Right lobe of liver (tissue), 6 donors: Measurements from ENCODE around the gene PDZRN3. TPM values are rescaled to one million over a fixed set of nuclear protein-coding genes. Genes with fewer than 3 reads are reported as not detected.
"Not testable (repeated sequence)": the region's sequence is repeated elsewhere in the genome, so short reads cannot be mapped to it uniquely, and the experiment has no call there.

Experiments used
- ATAC-seq, 4 donors: fragments of 200-7000 bp; cut with Tn5 transposase; one replicate each; pipeline ENCODE4 v1.9.1; 2020; ENCODE audit warnings: mild to moderate bottlenecking in 4 of 4, moderate library complexity in 4 of 4
- DNase-seq, 3 donors: peaks; one replicate each; pipeline ENCODE4 v3.0.0-alpha.2; 2020
- H3K27ac ChIP-seq, 3 donors: fragments of 200-600 bp; one replicate each; pipeline ENCODE4 v1.8.0; 2022
- H3K27me3 ChIP-seq, 2 donors: fragments of 200-600 bp; one replicate each; pipeline ENCODE4 v1.8.0; 2022
- H3K36me3 ChIP-seq, 4 donors: fragments of 200-600 bp; sonication (generic) in 1 of 4; one replicate each; pipeline versions ENCODE4 v1.5.1 to v1.8.0; 2017 to 2022; ENCODE audit warnings: control low read depth in 1 of 4
- H3K4me1 ChIP-seq, 4 donors: fragments of 200-600 bp; sonication (generic) in 1 of 4; one replicate each; pipeline versions ENCODE4 v1.5.1 to v1.8.0; 2017 to 2022; ENCODE audit warnings: control low read depth in 1 of 4
- H3K4me3 ChIP-seq, 3 donors: fragments of 200-600 bp; one replicate each; pipeline ENCODE4 v1.8.0; 2022
- H3K9me3 ChIP-seq, 4 donors: fragments of 200-600 bp; sonication (generic) in 1 of 4; one replicate each; pipeline versions ENCODE4 v1.5.1 to v1.8.0; 2017 to 2022; ENCODE audit warnings: control low read depth in 1 of 4
- POLR2A ChIP-seq: fragments of 450-650 bp; IDR thresholded peaks from one replicate; pipeline ENCODE4 v1.6.1; 2017; ENCODE audit warnings: antibody characterized with exemption, mild to moderate bottlenecking
- WGBS: methylation state at CpG from one replicate; pipeline ENCODE4 v1.1.6; 2018; ENCODE audit warnings: low coverage, low lambda C conversion rate; ENCODE audit not compliant: insufficient coverage; ENCODE audit errors: missing lambda C conversion rate; 5-methylcytosine and 5-hydroxymethylcytosine counted together
- intact Hi-C, 2 donors: fragments of 100-400 bp; cut with DNase I; formaldehyde crosslinking; loops; one replicate each; pipeline versions ENCODE4 v1.11.2 to v1.14.1; 2022
- total RNA-seq, 6 experiments: library from RNA; depleted of rRNA in 2 of 6; stranded (reverse); fragments of >200 nt in 2 of 6; fragmentation: NEBNext Ultra II Directional in 3 of 6; extraction: Animal tissue kit (Norgen Biotek cat#: 25700) in 3 of 6; gene quantifications; one replicate each; pipeline versions ENCODE4 v1.1.0 to v1.2.4, GENCODE V29; 2016 to 2023
- TF ChIP-seq, protein P1 (sequence below), 4 donors: fragments of 200-600 bp in 3 of 4; fragments of 450-650 bp in 1 of 4; IDR thresholded peaks; one replicate each; pipeline versions ENCODE4 v1.5.1 to v1.8.0; 2016 to 2022; ENCODE audit warnings: antibody characterized with exemption in 4 of 4, mild to moderate bottlenecking in 2 of 4
- donor health status: DM: no; HTN: yes; CAD: no.
- donor health status: DM: no; HTN: no; CAD: no.
- donor health status: DM: no; HTN: no; CAD: no.
- donor health status: DM: no; HTN: yes; CAD: no.
- donor health status: DM: no; HTN: yes; CAD: no.

Gene PDZRN3
- total RNA-seq, 6 experiments from 2014 or later: 0.33 to 2.0 (median 1.1) TPM

DNA sequence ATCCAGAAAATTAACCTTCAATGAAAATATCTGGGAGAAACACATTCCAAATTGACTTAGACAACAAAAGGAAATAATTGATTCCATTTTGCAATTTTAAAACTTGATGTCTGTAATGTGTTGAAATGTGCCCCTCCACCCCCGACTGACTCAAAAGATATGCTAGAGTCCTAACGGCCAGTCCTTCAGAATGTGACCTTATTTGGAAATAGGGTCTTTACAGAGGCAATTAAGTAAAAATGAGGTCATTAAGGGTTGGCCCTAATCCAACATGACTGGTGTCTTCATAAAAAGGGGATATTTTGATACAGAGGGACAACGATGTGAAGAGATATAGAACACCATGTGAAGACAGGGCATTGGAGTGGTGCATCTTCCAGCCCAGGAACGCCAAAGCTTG, 153.9 kb downstream of the PDZRN3 start:
- no peak for TF ChIP-seq POLR2A
- TF ChIP-seq, protein P1, sequence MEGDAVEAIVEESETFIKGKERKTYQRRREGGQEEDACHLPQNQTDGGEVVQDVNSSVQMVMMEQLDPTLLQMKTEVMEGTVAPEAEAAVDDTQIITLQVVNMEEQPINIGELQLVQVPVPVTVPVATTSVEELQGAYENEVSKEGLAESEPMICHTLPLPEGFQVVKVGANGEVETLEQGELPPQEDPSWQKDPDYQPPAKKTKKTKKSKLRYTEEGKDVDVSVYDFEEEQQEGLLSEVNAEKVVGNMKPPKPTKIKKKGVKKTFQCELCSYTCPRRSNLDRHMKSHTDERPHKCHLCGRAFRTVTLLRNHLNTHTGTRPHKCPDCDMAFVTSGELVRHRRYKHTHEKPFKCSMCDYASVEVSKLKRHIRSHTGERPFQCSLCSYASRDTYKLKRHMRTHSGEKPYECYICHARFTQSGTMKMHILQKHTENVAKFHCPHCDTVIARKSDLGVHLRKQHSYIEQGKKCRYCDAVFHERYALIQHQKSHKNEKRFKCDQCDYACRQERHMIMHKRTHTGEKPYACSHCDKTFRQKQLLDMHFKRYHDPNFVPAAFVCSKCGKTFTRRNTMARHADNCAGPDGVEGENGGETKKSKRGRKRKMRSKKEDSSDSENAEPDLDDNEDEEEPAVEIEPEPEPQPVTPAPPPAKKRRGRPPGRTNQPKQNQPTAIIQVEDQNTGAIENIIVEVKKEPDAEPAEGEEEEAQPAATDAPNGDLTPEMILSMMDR (IDR thresholded peaks at IDR 0.05): no peak
- H3K9me3 ChIP-seq: no peaks in the 10 kb centered on the region
- H3K27me3 ChIP-seq: no peaks in the 10 kb centered on the region
- DNase-seq (no peak), ATAC-seq (no peak)
- no peaks in the 10 kb centered on the region for H3K4me1 ChIP-seq
- 86% methylated on average over 4 of the region's 4 CpGs for WGBS
- no peak overlapping the region for H3K27ac ChIP-seq
- no peaks in the 10 kb centered on the region for H3K36me3 ChIP-seq
- no peak overlapping the region for H3K4me3 ChIP-seq
- intact Hi-C loops: no loop called here

DNA sequence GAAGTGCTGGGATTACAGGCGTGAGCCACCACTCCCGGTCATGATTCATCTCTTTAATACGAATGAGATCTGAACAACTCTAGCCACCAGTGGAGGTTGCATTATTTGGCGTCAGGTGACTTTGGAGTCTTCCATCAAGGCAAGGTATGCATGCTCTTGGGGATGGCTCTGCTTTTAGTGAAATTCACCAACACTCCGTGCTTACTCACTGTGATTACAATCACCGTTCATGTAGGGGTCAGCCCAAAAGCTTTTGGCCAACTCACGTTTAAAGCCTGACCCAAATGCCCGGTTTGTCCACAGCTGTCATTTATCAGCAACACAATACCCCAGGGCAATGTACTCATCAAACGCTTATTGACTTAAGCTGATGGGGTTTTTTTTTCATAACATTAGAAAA, 155.4 kb downstream of the PDZRN3 start:
- ATAC-seq (no peak), DNase-seq (no peak)
- Histone ChIP-seq H3K4me1 (no peaks in the 10 kb centered on the region), H3K36me3 (no peaks in the 10 kb centered on the region), H3K4me3 (no peak overlapping the region), H3K27me3 (no peaks in the 10 kb centered on the region), H3K27ac (no peak overlapping the region), H3K9me3 (no peaks in the 10 kb centered on the region)
- TF ChIP-seq POLR2A: no peak
- TF ChIP-seq, protein P1 (IDR thresholded peaks at IDR 0.05): no peak
- WGBS: 73% methylated on average over 8 of the region's 9 CpGs
- intact Hi-C loops: no loop called here

DNA sequence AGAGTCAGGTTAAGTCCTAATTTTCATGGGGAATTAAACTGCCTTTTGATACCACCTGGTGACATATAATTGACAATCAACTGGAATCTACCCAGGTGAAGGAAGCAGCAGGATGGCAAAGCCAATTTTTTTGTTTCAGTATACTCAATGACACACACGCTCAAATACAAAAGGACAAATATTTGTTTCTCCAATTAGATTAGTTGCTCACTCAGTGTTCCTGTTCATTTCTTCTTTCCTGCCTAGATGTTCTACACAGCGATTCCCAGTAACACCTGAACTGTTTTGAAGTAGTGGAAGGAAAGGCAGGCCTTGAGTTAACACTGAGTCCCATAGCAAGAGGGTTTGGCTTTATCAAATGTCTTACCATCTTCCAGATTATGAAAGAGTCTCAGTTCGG, 157.5 kb downstream of the PDZRN3 start:
- TF ChIP-seq, protein P1 (IDR thresholded peaks at IDR 0.05): no peak
- TF ChIP-seq POLR2A: no peak
- no peak for DNase-seq
- no peak for ATAC-seq
- intact Hi-C loops: no loop called here
- no peaks in the 10 kb centered on the region for H3K27me3 ChIP-seq
- no peaks in the 10 kb centered on the region for H3K4me1 ChIP-seq
- no peaks in the 10 kb centered on the region for H3K36me3 ChIP-seq
- H3K4me3 ChIP-seq: no peak overlapping the region
- H3K9me3 ChIP-seq: no peaks in the 10 kb centered on the region
- H3K27ac ChIP-seq: no peak overlapping the region
- 47% methylated on average over 3 of the region's 3 CpGs for WGBS

DNA sequence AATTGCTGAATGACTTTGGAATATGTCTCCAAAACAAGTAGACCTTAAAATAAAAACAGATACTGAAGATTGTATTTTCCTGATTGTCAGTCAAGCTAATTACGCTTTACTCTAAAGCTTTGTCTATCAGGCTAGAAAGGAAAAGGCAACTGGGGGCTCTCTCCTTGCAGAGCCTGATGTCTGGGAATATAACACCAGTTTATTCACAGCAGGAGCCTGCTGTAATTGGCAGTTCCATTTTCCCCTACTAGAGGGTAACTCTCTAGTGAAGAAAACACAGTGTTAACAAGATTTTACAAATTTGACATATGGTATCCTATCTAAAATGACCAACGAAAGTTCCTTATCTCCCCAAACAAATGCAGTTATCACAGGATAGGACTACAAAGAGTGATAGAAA, 158.8 kb downstream of the PDZRN3 start:
- Histone ChIP-seq H3K9me3 (no peaks in the 10 kb centered on the region), H3K27me3 (no peaks in the 10 kb centered on the region), H3K4me3 (no peak overlapping the region), H3K36me3 (no peaks in the 10 kb centered on the region), H3K4me1 (no peaks in the 10 kb centered on the region), H3K27ac (no peak overlapping the region)
- TF ChIP-seq, protein P1 (IDR thresholded peaks at IDR 0.05): no peak
- no peak for TF ChIP-seq POLR2A
- ATAC-seq (no peak), DNase-seq (no peak)
- intact Hi-C loops: no loop called here
- 57% methylated on average over 2 of the region's 2 CpGs for WGBS

DNA sequence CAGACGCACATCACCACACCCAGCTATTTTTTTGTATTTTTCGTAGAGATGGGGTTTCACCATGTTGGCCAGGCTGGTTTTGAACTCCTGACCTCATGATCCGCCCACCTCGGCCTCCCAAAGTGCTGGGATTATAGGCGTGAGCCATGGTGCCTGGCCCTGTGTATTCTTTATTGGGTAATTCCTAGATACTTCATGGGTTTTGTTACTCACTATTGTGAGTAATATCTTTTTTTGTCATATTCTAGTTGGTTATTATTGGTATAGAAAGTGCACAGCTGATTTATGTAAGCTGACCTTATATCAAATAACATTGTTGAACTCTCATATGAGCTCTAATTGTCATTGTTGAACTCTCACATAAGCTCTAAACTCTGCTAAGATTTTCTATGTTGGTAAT, 160.6 kb downstream of the PDZRN3 start:
- WGBS: 74% methylated on average over 5 of the region's 5 CpGs
- H3K4me3 ChIP-seq, H3K9me3 ChIP-seq, H3K27ac ChIP-seq, ATAC-seq, H3K36me3 ChIP-seq, H3K27me3 ChIP-seq, DNase-seq, H3K4me1 ChIP-seq, intact Hi-C loops: not testable (repeated sequence)
